Trophoblast cell (in vitro differentiated cells and primary cell): ENCODE results near the gene BCL2L2.

Experiments
- DNase-seq, 2 donors: peaks; one replicate each; pipeline ENCODE4 v3.0.0-alpha.2; 2016
- H2AFZ ChIP-seq: 2 replicates; pipeline ENCODE4 v1.6.1; 2013; ENCODE audit warnings: low read length, moderate library complexity, mild to moderate bottlenecking; ENCODE audit not compliant: insufficient read depth, poor library complexity
- H2AK5ac ChIP-seq: 2 replicates; pipeline ENCODE4 v1.6.1; 2013; ENCODE audit warnings: mild to moderate bottlenecking, low read length
- H2BK120ac ChIP-seq: 2 replicates; pipeline ENCODE4 v1.6.1; 2013; ENCODE audit warnings: low read length, mild to moderate bottlenecking, moderate library complexity; ENCODE audit not compliant: insufficient read depth, poor library complexity
- H2BK12ac ChIP-seq: 2 replicates; pipeline ENCODE4 v1.6.1; 2013; ENCODE audit warnings: mild to moderate bottlenecking, low read length, moderate library complexity
- H2BK5ac ChIP-seq: 2 replicates; pipeline ENCODE4 v1.6.1; 2013; ENCODE audit warnings: low read length, low read depth, moderate library complexity, mild to moderate bottlenecking; ENCODE audit not compliant: poor library complexity
- H3K14ac ChIP-seq: 2 replicates; pipeline ENCODE4 v1.6.1; 2013; ENCODE audit warnings: mild to moderate bottlenecking, low read length
- H3K18ac ChIP-seq: 2 replicates; pipeline ENCODE4 v1.6.1; 2013; ENCODE audit warnings: mild to moderate bottlenecking, low read length
- H3K23ac ChIP-seq: 2 replicates; pipeline ENCODE4 v1.6.1; 2013; ENCODE audit warnings: low read length
- H3K27ac ChIP-seq: 2 replicates; pipeline ENCODE4 v1.5.1; 2013; ENCODE audit warnings: low read depth, mild to moderate bottlenecking, inconsistent platforms, low read length, moderate library complexity
- H3K27me3 ChIP-seq: 2 replicates; pipeline ENCODE4 v1.6.1; 2013; ENCODE audit warnings: inconsistent platforms, mild to moderate bottlenecking, low read length, moderate library complexity; ENCODE audit not compliant: insufficient read depth
- H3K36me3 ChIP-seq, 2 experiments: 1 replicate in 1 of 2; 2 replicates in 1 of 2; pipeline ENCODE4 v1.6.1; 2013; ENCODE audit warnings: low read length in 2 of 2, mild to moderate bottlenecking in 2 of 2, moderate library complexity in 1 of 2; ENCODE audit not compliant: insufficient read depth in 2 of 2, control insufficient read depth in 1 of 2
- H3K4ac ChIP-seq: 2 replicates; pipeline ENCODE4 v1.6.1; 2013; ENCODE audit warnings: low read depth, mild to moderate bottlenecking, low read length, moderate library complexity
- H3K4me1 ChIP-seq, 2 experiments: 1 replicate in 1 of 2; 2 replicates in 1 of 2; pipeline ENCODE4 v1.6.1; 2013; ENCODE audit warnings: low read length in 2 of 2, mild to moderate bottlenecking in 2 of 2, moderate library complexity in 1 of 2; ENCODE audit not compliant: insufficient read depth in 2 of 2, control insufficient read depth in 1 of 2
- H3K4me2 ChIP-seq: 2 replicates; pipeline ENCODE4 v1.6.1; 2013; ENCODE audit warnings: inconsistent platforms, mild to moderate bottlenecking, low read length, moderate library complexity
- H3K4me3 ChIP-seq: 2 replicates; pipeline ENCODE4 v1.5.1; 2013; ENCODE audit warnings: mild to moderate bottlenecking, low read depth, low read length, inconsistent platforms
- H3K79me1 ChIP-seq: one replicate; pipeline ENCODE4 v1.6.1; 2013; ENCODE audit warnings: low read length
- H3K79me2 ChIP-seq: 2 replicates; pipeline ENCODE4 v1.6.1; 2013; ENCODE audit warnings: low read length, mild to moderate bottlenecking; ENCODE audit not compliant: control insufficient read depth, insufficient read depth, poor library complexity
- H3K9ac ChIP-seq: 2 replicates; pipeline ENCODE4 v1.6.1; 2013; ENCODE audit warnings: mild to moderate bottlenecking, low read length
- H3K9me3 ChIP-seq: 2 replicates; pipeline ENCODE4 v1.6.1; 2013; ENCODE audit warnings: low read depth, mild to moderate bottlenecking, control low read depth, inconsistent platforms, low read length; ENCODE audit not compliant: insufficient read depth
- H4K12ac ChIP-seq: 2 replicates; pipeline ENCODE4 v1.6.1; 2013; ENCODE audit warnings: low read depth, mild to moderate bottlenecking, low read length, moderate library complexity
- H4K8ac ChIP-seq: 2 replicates; pipeline ENCODE4 v1.6.1; 2013; ENCODE audit warnings: low read depth, mild to moderate bottlenecking, low read length, moderate library complexity
- H4K91ac ChIP-seq: one replicate; pipeline ENCODE4 v1.6.1; 2013; ENCODE audit warnings: low read depth, mild to moderate bottlenecking, low read length, moderate library complexity
- WGBS: extraction: QIAGEN DNeasy Blood & Tissue Kit; methylation state at CpG from one replicate; pipeline ENCODE4 v1.1.7; 2013; ENCODE audit warnings: missing lambda C conversion rate; ENCODE audit not compliant: insufficient read length, insufficient coverage; ENCODE audit errors: extremely low coverage; 5-methylcytosine and 5-hydroxymethylcytosine counted together

The BCL2L2 gene

DNA sequence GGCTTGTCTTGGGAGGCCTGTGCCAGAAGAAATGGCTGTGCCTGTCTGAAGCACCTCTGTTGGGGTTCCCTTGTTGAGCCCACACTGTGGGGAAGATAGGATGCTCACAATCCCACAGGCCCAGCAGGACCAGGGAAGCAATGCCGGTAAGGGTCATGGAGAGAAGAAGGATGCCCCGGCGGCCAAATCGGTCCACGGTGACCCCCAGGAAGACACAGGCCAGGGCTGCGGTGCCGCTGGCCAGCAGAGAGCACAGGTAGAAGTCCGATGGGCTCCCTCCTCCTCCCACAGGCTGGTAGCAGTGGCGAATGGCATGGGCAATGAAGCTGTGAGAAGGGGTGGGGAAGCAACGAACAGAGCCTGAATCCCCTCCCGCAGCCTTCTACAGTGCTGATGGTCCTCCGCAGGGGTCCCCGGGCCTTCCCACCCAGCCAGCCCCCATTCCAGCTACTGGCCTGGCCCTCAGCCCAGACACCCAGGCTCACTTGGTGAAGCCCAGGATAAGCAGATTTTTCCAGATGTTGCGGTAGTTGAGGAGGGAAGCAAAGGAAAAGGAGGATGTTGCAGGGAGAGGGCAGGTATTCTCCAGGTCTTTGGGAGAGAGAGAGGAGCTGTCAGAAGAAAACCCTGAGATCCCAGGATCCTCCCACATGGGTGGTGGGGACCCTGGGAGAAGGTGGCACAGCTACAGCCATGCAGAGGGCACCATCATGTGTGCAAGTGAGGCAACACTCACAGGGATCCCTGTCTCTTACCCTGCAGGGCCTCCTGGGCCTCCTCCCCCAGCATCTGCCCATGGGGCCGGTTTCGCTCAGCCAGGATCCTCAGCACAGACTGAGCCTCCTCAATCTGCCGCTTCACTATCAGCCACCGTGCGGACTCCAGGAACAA is 41.0 kb downstream of the BCL2L2 start:
- H2BK12ac ChIP-seq: no peak overlapping the region
- H4K8ac ChIP-seq: no peak overlapping the region
- H3K27me3 ChIP-seq: peaks cover 2% of the 10 kb centered on the region
- no peak overlapping the region for H3K14ac ChIP-seq
- no peak overlapping the region for H3K4me3 ChIP-seq
- no peak overlapping the region for H3K23ac ChIP-seq
- no peak overlapping the region for H2BK120ac ChIP-seq
- H4K12ac ChIP-seq: no peak overlapping the region
- H3K36me3 ChIP-seq: peaks cover 10 to 12% of the 10 kb centered on the region in 2 experiments
- no peak overlapping the region for H3K4me2 ChIP-seq
- no peaks in the 10 kb centered on the region for H3K79me2 ChIP-seq
- H3K18ac ChIP-seq: no peak overlapping the region
- peaks cover 3 to 6% of the 10 kb centered on the region in 2 experiments for H3K4me1 ChIP-seq
- no peak overlapping the region for H3K9ac ChIP-seq
- H3K27ac ChIP-seq: no peak overlapping the region
- no peak overlapping the region for H2BK5ac ChIP-seq
- H2AFZ ChIP-seq: no peak overlapping the region
- no peak overlapping the region for H2AK5ac ChIP-seq
- no peak for DNase-seq
- no peak overlapping the region for H3K4ac ChIP-seq
- no CpG with 5 or more reads among the region's 19 CpGs for WGBS
- H3K9me3 ChIP-seq: peaks cover 2% of the 10 kb centered on the region
- peaks cover 5% of the 10 kb centered on the region for H3K79me1 ChIP-seq
- no peak overlapping the region for H4K91ac ChIP-seq

DNA sequence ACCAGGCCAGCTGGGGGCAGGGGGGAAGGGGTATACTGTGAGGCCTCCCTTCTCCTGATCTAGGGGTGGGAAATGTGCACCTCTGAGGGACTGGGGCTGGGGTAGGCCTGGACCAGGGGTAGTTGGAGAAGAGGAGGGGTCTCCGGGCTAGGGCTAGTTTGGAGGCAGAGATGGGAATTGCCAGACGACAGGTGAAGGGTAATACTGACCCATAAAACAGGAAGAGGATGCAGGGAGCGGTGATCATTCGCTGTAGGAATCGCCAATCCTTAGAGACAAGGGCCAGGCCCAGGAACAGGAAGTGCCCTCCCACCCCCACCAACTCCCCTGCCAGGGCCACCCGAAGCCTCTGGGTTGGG is 41.6 kb downstream of the BCL2L2 start:
- H2BK12ac ChIP-seq: no peak overlapping the region
- no peaks in the 10 kb centered on the region for H3K79me2 ChIP-seq
- no peak overlapping the region for H3K23ac ChIP-seq
- no peak overlapping the region for H4K91ac ChIP-seq
- no peak overlapping the region for H3K27ac ChIP-seq
- H3K18ac ChIP-seq: no peak overlapping the region
- H3K14ac ChIP-seq: no peak overlapping the region
- H2AFZ ChIP-seq: no peak overlapping the region
- H3K4me3 ChIP-seq: no peak overlapping the region
- H3K4me1 ChIP-seq: peaks cover 5 to 10% of the 10 kb centered on the region in 2 experiments
- H3K4ac ChIP-seq: no peak overlapping the region
- peaks cover 2% of the 10 kb centered on the region for H3K9me3 ChIP-seq
- no CpG with 5 or more reads among the region's 6 CpGs for WGBS
- no peak overlapping the region for H4K12ac ChIP-seq
- H2BK5ac ChIP-seq: no peak overlapping the region
- H3K27me3 ChIP-seq: peaks cover 2% of the 10 kb centered on the region
- no peak overlapping the region for H3K9ac ChIP-seq
- H3K79me1 ChIP-seq: peaks cover 5% of the 10 kb centered on the region
- no peak overlapping the region for H2AK5ac ChIP-seq
- no peak overlapping the region for H4K8ac ChIP-seq
- peaks cover 10 to 12% of the 10 kb centered on the region in 2 experiments for H3K36me3 ChIP-seq
- no peak for DNase-seq
- H2BK120ac ChIP-seq: no peak overlapping the region
- no peak overlapping the region for H3K4me2 ChIP-seq

DNA sequence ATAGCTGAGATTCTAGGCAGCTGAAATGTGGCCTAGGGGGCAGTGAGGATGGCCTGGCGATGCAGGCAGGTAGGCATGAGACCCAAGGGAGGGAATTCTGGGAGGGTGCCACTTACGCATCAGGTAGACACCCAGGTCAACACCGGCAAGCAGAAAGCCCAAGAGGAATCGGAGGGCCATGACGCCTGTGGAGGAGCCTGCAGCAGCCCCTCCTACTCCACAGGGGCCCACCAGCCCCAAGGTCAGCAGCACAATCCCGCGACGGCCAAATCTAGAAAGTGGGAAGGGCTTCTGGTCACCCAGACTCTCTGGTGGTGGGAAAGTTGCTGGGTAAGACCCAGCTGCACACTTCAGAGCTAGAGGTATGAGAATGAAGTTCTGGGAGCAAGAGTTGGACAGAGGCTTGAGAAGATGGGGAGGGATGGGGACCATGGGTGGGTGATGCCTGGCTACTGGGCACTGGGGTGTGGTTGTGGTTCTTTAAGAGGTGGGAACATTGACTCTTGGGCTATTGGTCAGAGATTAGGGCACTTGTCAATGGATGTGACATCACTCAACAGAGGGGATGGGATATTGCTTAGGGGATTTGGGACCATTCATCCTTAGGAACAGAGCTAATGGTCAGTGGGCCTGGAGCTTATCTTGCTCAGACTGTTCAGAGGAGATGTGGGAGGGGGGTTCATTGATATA is 42.7 kb downstream of the BCL2L2 start:
- peaks cover 2% of the 10 kb centered on the region for H3K9me3 ChIP-seq
- WGBS: no CpG with 5 or more reads among the region's 8 CpGs
- H4K12ac ChIP-seq: no peak overlapping the region
- no peak overlapping the region for H2AK5ac ChIP-seq
- H4K8ac ChIP-seq: no peak overlapping the region
- no peak overlapping the region for H2BK5ac ChIP-seq
- peaks cover 6 to 13% of the 10 kb centered on the region in 2 experiments for H3K4me1 ChIP-seq
- peaks cover 2% of the 10 kb centered on the region for H3K27me3 ChIP-seq
- no peak overlapping the region for H3K27ac ChIP-seq
- peaks cover 5% of the 10 kb centered on the region for H3K79me1 ChIP-seq
- peaks cover 10 to 12% of the 10 kb centered on the region in 2 experiments for H3K36me3 ChIP-seq
- no peak overlapping the region for H3K4ac ChIP-seq
- H2AFZ ChIP-seq: no peak overlapping the region
- no peak overlapping the region for H3K18ac ChIP-seq
- no peak overlapping the region for H3K23ac ChIP-seq
- no peak overlapping the region for H3K4me2 ChIP-seq
- H4K91ac ChIP-seq: no peak overlapping the region
- H3K79me2 ChIP-seq: no peaks in the 10 kb centered on the region
- H2BK12ac ChIP-seq: no peak overlapping the region
- H3K4me3 ChIP-seq: no peak overlapping the region
- H2BK120ac ChIP-seq: no peak overlapping the region
- no peak overlapping the region for H3K9ac ChIP-seq
- H3K14ac ChIP-seq: no peak overlapping the region
- no peak for DNase-seq

DNA sequence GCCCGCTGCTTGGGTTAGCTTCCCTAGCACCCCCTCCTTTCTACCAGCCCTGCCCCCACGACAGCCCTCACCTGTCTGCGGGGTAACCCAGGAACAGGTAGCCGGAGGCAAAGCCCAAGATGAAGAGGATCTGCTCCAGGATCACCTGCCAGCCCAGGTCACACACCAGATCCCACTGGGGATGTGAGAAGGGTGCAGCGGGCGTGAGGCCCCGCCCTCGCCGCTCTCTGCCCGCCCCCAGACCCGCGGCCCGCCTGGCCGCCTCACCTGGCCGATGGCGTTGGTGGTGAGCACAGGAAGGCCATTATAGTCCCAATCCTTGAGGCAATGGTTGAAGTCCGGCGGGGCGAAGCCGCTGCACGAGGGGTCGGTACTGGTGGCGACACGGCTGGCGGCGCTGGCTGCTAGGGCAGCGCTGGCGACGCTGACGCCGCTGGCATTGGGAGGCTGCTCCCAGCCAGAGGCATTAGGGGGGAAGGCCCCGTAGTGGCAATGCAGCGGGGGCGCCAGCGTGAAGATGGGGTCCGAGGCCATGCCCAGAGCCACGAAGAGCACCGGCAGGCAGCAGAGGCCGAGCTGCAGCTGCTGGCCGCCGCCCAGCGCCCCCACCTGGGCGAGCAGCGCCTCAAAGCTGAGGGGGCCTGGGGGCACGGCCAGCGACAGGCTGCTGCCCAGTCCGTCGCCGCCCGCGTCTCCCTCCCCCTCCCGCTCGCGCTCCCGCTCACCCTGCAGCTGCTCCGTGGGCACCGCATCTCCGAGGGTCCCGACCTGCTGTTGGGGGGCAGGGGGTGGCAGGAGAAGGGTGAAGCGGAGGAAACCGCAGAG is 45.3 kb downstream of the BCL2L2 start:
- DNase-seq: peak in 1 of 2 donors; percentile 32
- peak overlapping the region; percentile 55 for H2AFZ ChIP-seq
- H2AK5ac ChIP-seq: no peak overlapping the region
- peak overlapping the region; percentile 1 for H4K91ac ChIP-seq
- H3K4ac ChIP-seq: no peak overlapping the region
- H3K27ac ChIP-seq: no peak overlapping the region
- peak overlapping the region; percentile 76 for H3K4me3 ChIP-seq
- peak overlapping the region; percentile 88 for H3K4me2 ChIP-seq
- peak overlapping the region; percentile 2 for H3K9ac ChIP-seq
- H3K79me2 ChIP-seq: no peaks in the 10 kb centered on the region
- H3K9me3 ChIP-seq: peaks cover 2% of the 10 kb centered on the region
- H3K4me1 ChIP-seq: peaks cover 6 to 13% of the 10 kb centered on the region in 2 experiments
- no peak overlapping the region for H2BK120ac ChIP-seq
- peaks cover 15 to 18% of the 10 kb centered on the region in 2 experiments for H3K36me3 ChIP-seq
- no peak overlapping the region for H4K8ac ChIP-seq
- WGBS: no CpG with 5 or more reads among the region's 61 CpGs
- H4K12ac ChIP-seq: peak overlapping the region; percentile 49
- no peak overlapping the region for H2BK5ac ChIP-seq
- peak overlapping the region; percentile 40 for H3K18ac ChIP-seq
- H3K23ac ChIP-seq: no peak overlapping the region
- H2BK12ac ChIP-seq: no peak overlapping the region
- H3K14ac ChIP-seq: peak overlapping the region; percentile 41
- H3K27me3 ChIP-seq: peaks cover 2% of the 10 kb centered on the region
- H3K79me1 ChIP-seq: peaks cover 5% of the 10 kb centered on the region
